GM18873 (cell line): ENCODE measurements around the gene ABCG1.

Source experiments
- ATAC-seq: cut with Tn5 transposase; IDR thresholded peaks from one replicate; pipeline ENCODE4 v1.9.1; 2021; ENCODE audit warnings: mild to moderate bottlenecking, moderate library complexity, moderate number of reproducible peaks; ENCODE audit not compliant: unreplicated experiment, low FRiP score

The ABCG1 gene

GRCh38 chr21:42214081-42214750 lies 4.7 kb upstream of the ABCG1 start:
- no peak for ATAC-seq

DNA sequence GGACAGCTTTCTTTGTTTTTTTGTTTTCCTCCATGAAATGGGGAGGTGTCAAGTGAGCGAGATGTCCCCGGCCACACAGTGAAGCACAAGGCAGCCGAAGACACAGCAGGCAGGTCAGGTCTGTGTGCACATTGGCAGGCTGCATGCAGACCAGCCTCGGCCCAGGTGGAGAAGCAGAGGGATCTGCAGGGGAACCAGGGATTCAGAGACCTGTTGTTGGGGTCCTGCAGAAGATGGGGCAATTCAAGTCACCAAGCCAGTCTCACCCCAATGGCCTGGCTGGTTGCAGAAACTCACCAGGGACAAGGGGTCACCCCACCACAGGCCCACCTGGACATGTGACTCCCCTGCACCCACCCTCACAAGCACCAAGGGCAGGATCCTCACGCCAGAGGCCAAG lies 4.0 kb upstream of the ABCG1 start:
- no peak for ATAC-seq

DNA sequence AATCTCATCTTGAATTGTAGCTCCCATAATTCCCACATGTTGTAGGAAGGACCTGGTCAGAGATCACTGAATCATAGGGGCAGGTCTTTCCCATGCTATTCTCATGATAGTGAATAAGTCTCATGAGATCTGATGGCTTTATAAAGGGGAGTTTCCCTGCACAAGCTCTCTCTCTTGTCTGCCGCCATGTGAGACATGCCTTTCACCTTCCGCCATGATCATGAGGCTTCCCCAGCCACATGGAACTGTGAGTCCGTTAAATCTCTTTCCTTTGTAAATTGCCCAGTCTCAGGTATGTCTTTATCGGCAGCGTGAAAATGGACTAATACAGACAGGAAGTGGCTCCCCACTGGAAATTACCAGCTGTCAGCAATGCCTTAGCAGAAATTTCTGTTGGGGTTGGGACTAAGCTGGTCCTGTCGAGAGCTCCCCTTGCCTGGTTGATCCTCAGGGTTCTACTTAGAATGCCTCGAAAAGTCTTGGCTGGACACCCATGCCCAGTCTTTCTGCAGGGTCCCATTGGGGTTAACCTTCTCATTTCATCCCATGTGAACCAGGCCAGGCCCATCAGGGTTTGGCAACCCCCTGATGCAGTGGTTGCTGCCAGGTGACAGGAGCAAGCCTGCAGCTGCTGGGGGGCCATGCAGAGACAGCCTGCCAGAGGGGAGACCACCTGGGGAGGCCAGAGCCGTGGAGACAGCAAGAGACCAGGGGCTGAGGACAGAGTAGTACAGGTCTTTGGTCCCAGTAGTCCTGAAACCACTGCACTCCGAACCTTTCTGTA lies 2.8 kb upstream of the ABCG1 start:
- ATAC-seq, result no peak

- no peak for ATAC-seq
Observed at GRCh38 chr21:42216726-42217572, 2.0 kb upstream of the ABCG1 start.

DNA sequence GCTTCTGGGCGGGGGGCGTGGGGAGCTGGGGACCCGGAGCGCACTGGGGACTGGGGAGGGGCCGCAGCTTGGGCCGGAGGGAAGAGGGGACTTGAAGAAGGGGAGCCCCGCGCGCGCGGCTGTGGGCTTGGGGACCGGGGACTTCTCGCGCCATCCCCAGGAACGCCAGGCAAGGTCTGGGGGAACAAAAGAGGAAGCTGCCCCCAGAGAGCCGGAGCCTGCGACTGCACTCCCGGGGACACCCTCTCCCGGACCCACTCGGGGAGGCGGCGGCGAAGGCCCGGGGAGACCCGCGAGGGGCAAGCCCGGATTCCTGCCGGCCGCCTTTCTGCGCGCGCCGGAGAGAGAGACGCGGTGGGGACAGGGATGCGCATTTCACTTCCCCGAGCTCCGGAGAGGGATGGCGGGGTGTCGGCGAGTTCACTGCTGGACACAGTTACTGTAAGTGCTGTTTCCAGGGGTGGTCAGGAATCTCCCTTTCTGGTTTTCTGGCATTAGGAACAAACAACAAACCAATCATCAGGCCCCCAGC lies 732 bp downstream of the ABCG1 start:
- ATAC-seq, result no peak

DNA sequence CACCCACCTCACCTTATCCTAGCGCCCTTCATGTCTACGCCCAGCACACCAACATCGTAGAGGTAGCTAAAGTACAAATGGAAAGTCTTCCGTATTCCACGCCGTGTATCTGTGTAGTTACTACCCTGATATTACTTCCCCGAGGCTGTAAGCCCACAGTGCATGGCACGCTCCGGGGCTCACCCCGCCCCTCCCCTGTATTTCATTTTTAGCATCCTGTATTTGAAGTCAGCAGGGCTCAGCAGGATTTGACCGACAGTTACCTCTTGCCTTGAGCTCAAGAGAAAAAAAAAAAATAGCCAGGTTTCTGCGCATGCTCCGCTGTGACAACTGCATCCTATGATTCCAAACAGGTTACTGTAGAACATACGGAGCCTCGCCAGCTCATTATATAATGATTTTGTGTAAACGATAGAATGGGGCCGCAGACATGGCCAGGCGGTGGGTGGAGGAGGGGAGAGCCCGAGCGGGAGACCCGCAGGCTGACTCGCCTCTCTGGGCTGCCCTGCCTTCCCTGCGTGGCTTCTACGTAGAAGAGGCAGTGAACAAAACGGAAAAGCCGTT lies 1.3 kb downstream of the ABCG1 start:
- no peak for ATAC-seq

DNA sequence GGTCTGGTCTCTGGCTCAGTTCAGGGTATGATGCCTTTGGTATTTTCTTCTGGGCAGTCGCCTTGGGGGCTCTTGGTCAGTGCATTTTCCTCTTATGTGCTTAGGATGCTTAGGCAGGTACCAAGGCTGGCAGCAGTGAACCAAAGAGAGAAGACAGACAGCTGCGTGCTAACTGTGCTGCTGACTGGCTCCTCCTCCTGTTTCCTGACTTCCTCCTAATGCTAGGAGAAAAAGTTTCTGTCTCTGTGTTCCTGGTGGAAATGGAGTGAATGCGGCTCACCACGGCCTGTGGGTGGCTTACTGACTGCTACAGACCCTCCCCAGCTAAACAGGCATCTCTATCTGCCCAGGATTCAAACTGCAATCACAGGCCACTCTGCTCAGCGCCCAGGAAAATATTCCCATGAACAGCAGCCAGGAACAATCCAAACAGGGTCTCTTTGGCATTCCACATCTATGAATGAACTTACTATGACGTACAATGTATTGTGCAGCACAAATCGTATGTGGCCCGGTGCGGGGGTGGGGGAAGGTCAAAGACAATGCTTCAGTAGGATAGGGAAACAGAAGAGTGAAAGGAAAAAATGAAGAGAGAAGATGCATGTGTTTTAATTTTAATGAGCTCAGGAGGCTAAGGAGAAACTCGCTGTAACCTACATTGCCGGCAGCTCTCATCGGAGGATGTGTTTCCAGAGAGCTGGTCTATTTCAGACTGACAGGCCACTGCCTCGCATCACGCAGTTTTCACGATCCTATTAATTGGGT lies 2.8 kb downstream of the ABCG1 start:
- no peak for ATAC-seq

- no peak for ATAC-seq
Observed at GRCh38 chr21:42222386-42222785, 3.4 kb downstream of the ABCG1 start.

DNA sequence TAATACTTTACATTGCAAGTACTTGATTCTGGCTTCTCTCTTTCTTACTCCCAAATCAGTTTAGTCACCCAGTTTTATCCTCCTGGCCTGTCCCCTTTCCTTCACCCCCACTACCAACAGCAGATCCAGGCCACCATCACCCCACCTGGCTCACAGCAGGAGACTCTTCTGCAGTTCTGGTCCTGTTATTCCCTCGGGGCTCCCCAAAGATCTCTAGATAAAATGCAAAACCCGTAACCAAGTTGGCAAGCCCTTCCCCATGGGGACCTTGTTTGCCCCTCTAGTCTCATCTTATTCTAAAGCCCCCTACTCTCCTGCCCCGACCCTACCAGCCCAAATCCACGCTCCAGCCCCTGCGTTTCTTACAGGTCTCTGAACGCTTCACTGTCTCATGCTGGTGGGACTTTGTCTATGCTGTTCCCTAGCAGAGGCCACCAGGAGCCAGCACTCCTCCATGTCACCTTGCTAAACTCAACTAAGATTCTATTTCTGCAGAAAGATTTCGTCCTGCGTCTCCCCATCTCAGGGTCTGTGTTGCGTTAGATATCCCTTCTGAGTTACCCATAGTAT lies 4.0 kb downstream of the ABCG1 start:
- no peak for ATAC-seq

DNA sequence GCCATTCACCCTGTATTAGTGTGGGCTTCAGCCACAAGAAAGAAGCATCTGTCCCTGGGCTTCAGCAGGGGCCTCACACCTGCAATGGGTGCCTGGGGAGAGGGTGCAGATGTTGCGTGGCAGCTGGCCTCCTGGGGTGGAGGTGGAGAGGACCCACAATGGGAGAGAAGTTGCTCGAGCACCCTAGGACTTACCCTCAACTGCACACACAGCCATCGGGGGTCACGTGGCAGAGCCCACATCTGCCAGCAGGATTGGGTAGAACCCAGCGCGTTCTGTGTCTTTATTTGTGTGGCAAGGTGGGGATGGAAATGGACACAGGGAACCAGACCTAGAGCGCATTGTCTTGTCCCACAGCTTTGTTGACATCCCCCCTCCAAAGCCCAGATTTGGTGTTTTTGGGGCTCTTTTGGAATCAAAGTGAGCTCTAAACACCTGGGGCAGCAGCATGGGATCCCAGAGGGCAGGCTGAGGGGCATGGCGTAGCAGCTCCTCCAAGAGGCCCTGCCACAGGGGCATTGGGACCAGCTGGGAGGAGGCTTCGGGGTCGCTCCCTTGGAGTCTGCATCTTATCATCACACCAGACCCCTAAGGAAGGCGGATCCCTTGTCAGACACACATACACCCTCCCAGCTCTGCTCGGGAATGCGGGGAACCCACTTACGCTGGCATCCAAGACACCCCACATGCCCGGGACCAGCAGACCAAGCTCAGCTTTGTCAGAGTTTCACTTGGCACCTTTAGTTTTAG lies 5.1 kb downstream of the ABCG1 start:
- no peak for ATAC-seq

DNA sequence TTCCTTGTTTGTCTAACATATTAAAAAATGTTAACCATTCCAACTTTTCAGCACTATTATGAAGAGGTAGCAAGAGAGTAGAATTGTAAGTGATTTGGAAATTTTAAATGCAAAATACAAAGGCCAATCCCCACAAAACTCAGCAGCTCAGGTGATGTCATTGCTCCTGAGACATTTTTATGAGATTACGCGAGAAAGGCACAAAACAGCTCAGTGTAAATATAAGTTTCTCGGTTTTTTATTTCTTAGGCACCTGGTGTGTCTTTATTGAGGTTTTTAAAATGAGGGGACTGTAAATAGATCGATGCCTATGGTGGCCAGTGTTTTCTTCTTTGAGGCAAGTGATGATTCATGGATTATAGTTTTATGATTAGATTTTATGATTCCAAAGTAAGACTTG lies 6.1 kb downstream of the ABCG1 start:
- no peak for ATAC-seq

DNA sequence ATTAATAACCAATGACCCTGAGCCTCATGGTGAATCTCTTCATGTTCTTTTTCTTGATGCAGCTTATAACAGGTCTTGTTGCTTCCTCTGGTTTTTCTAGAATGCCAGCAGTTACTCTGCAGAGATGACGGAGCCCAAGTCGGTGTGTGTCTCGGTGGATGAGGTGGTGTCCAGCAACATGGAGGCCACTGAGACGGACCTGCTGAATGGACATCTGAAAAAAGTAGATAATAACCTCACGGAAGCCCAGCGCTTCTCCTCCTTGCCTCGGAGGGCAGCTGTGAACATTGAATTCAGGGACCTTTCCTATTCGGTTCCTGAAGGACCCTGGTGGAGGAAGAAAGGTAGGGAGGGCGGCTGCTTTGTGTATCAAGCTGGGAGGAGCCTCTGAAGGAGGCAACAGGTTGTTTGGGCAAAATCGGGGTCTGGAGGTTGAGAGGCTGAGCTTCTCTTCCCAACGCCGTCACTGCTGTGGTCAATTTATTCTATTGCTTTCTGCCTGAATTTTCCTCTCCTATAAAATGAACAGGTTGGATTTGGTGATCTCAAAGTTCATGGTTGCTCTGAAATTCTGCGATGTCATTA lies 6.7 kb downstream of the ABCG1 start:
- ATAC-seq, result no peak

DNA sequence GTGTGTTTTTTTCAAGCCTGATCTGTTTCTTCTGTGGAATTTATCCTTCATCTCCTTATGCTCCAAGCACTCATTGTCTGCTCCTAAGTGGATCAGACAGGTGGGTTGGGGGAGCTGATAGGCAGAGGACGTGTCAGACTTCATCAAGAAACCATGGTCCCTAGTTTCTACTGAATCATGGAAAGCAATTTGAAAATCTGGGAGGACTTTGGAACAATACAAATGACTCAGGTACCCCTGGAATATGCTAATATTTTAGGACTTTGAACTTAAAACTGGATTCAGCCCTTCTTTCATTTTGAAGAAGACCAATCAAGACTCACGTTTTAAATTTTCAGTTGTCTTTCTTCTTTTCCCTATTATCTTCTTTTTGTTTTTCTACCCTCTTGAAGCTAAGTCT lies 7.7 kb downstream of the ABCG1 start:
- no peak for ATAC-seq

- peak; percentile 85 for ATAC-seq
Observed at GRCh38 chr21:42227909-42228708, 9.2 kb downstream of the ABCG1 start.

GRCh38 chr21:42228709-42229220 lies 9.8 kb downstream of the ABCG1 start:
- no peak for ATAC-seq

GRCh38 chr21:42229676-42230075 lies 10.7 kb downstream of the ABCG1 start:
- ATAC-seq, result no peak

DNA sequence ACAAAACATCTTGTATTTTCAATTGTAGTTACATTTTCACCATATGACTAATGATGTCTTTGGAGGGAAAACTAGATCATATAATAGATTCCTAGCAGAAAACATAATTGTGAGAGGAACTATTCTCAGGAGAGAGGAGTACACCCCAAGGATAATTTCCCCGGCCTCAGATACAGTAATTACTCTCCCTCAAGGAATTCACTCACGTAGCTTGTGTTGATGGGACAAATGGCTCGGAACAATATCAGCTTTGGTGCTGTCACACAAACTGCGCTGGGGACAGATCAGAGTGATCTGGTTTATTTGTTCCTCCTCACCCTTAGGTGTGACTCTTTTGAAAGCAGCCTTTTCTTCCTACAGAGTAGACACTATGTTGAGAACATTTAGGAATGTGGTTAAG lies 11.2 kb downstream of the ABCG1 start:
- no peak for ATAC-seq

DNA sequence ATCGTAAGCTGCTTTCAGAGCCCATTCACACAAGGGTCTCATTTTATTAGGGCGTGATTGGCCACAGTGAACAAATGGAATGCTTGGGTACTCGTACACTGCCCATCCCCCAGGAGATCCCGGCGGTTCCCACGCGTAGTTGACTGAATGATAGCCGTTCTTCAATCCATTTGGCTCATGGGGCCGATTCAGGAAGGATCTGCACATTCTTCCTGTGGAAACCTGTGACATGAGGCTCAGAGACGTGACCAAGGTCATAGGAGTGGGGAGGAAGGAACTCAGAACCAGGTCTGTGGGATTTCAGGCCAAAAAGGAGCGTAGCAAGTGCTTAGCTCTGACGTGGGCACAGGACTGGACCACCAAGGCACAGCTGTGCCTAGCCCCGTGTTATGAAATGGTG lies 11.7 kb downstream of the ABCG1 start:
- ATAC-seq, result no peak
